Measurements from ENCODE around the gene NUCKS1.

DNA sequence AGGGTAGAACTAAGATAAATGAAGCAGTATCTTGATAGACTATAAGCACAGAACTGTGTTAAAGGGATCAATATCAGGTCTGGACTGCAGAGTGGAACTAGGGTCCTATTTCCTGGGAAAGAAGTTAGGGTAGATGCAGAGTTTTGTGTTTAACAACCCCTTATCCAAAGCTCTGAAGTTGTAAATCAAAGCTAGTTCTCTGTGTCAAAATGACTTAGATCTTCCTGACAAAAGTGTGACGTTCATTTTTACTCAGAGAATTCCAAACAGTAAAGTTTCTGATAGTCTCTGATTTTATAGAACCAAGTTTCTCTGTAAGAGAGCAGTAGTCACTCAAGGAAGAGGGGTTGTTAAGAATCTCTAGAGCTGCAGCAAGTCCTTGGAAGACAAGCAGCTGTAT is 8.3 kb downstream of the NUCKS1 start:
- TF ChIP-seq EZH2phosphoT487 (IDR thresholded peaks at IDR 0.05; ENCODE audit: insufficient read depth, low read depth) (no peak), EZH2 (IDR thresholded peaks at IDR 0.05; ENCODE audit: insufficient read depth, poor library complexity, severe bottlenecking) (no peak)
